OCI-LY7 (cell line): ENCODE measurements around the gene NRIP1. TPM values are rescaled to one million over a fixed set of nuclear protein-coding genes. Genes with fewer than 3 reads are reported as not detected.

Experiments used
- BruUV-seq: library from RNA; stranded (reverse); fragments of 400-500 nt; replicated peaks from 2 replicates; lab custom pipeline; 2021; lab: Mats Ljungman, UMichigan
- CTCF ChIA-PET: fragments of 300-600 bp; sonication (Branson Sonifier 250); formaldehyde crosslinking; loops from one replicate; lab custom pipeline; 2022; ENCODE audit warnings: antibody characterized with exemption; ENCODE audit not compliant: unreplicated experiment; lab: Charles Lee
- POLR2A ChIA-PET: fragments of 300-600 bp; sonication (Branson Sonifier 250); formaldehyde crosslinking; loops from one replicate; lab custom pipeline; 2022; ENCODE audit warnings: antibody characterized with exemption; lab: Charles Lee
- DNase-seq: peaks from one replicate; pipeline ENCODE4 v3.0.0-alpha.2; 2015; ENCODE audit warnings: low spot score
- H2AFZ ChIP-seq: fragments of 200-600 bp; sonication (generic), shearing (Covaris generic); 2 replicates; pipeline ENCODE4 v1.6.1; 2014; ENCODE audit warnings: mild to moderate bottlenecking, antibody characterized with exemption, low read length, moderate library complexity
- H3K27ac ChIP-seq: fragments of 200-600 bp; sonication (generic); 2 replicates; pipeline ENCODE4 v1.5.1; 2014; ENCODE audit warnings: mixed run types, low read depth, mild to moderate bottlenecking, moderate library complexity, low read length, inconsistent platforms; ENCODE audit not compliant: poor library complexity, severe bottlenecking
- H3K36me3 ChIP-seq: fragments of 200-600 bp; sonication (generic); 2 replicates; pipeline ENCODE4 v1.6.1; 2014; ENCODE audit warnings: mild to moderate bottlenecking, antibody characterized with exemption, low read length, moderate library complexity, mixed read lengths; ENCODE audit not compliant: insufficient read depth
- H3K4me1 ChIP-seq: fragments of 200-600 bp; sonication (generic); 2 replicates; pipeline ENCODE4 v1.5.1; 2014; ENCODE audit warnings: mild to moderate bottlenecking, low read length; ENCODE audit not compliant: insufficient read depth, poor library complexity, severe bottlenecking
- H3K4me2 ChIP-seq: fragments of 200-600 bp; sonication (generic); 2 replicates; pipeline ENCODE4 v1.6.1; 2014; ENCODE audit warnings: mild to moderate bottlenecking, low read length
- H3K4me3 ChIP-seq: fragments of 200-600 bp; sonication (generic); 2 replicates; pipeline ENCODE4 v1.5.1; 2014; ENCODE audit warnings: mild to moderate bottlenecking, low read depth, low read length; ENCODE audit not compliant: poor library complexity, severe bottlenecking
- H3K79me2 ChIP-seq: fragments of 200-600 bp; sonication (generic); 2 replicates; pipeline ENCODE4 v1.6.1; 2016; ENCODE audit warnings: low read depth, mild to moderate bottlenecking, low read length, moderate library complexity, mixed read lengths; ENCODE audit not compliant: insufficient read depth
- H3K9me2 ChIP-seq: fragments of 200-600 bp; sonication (generic); 2 replicates; pipeline ENCODE4 v1.6.1; 2016; ENCODE audit warnings: mild to moderate bottlenecking, low read length, mixed read lengths; ENCODE audit not compliant: insufficient read depth
- H3K9me3 ChIP-seq: fragments of 200-600 bp; sonication (generic); 2 replicates; pipeline ENCODE4 v1.6.1; 2014; ENCODE audit warnings: mild to moderate bottlenecking, mixed run types, low read length, mixed read lengths
- H4K20me1 ChIP-seq: fragments of 200-600 bp; sonication (generic); 2 replicates; pipeline ENCODE4 v1.6.1; 2014; ENCODE audit warnings: mild to moderate bottlenecking, antibody characterized with exemption, low read length, moderate library complexity, mixed read lengths; ENCODE audit not compliant: insufficient read depth
- CTCF ChIP-seq: fragments of 200-600 bp; sonication (generic); conservative IDR thresholded peaks from 2 replicates; pipeline ENCODE4 v1.5.1; 2014; ENCODE audit warnings: mild to moderate bottlenecking, antibody characterized with exemption, low read length, moderate library complexity, mixed read lengths
- EZH2phosphoT487 ChIP-seq: fragments of 200-600 bp; sonication (generic); IDR thresholded peaks from 2 replicates; pipeline ENCODE4 v1.6.1; 2018; ENCODE audit warnings: low read depth, borderline replicate concordance, mild to moderate bottlenecking, mixed run types, antibody characterized with exemption, low read length, moderate library complexity, mixed read lengths
- intact Hi-C: fragments of 100-400 bp; cut with micrococcal nuclease; formaldehyde crosslinking; loops from one replicate; pipeline ENCODE4 v1.10.0; 2022; ENCODE audit not compliant: unreplicated experiment
- total RNA-seq, 2 experiments: library from RNA; depleted of rRNA in 1 of 2; stranded (reverse); fragments of >200 nt in 1 of 2; shearing (Covaris generic) in 1 of 2; gene quantifications; 2 replicates each; pipeline ENCODE4 v1.2.3, GENCODE V29; 2014 to 2022

The NRIP1 gene
- total RNA-seq, 2 experiments from 2014 or later = not detected

- Histone ChIP-seq H3K4me1 (no peaks in the 10 kb centered on the region), H3K9me3 (no peaks in the 10 kb centered on the region), H2AFZ (no peak overlapping the region), H3K4me2 (no peak overlapping the region), H3K36me3 (no peaks in the 10 kb centered on the region), H3K4me3 (no peak overlapping the region), H3K27ac (no peak overlapping the region), H4K20me1 (no peaks in the 10 kb centered on the region), H3K9me2 (no peaks in the 10 kb centered on the region), H3K79me2 (no peaks in the 10 kb centered on the region)
- DNase-seq = no peak
- BruUV-seq = no TSS peak
- TF ChIP-seq EZH2phosphoT487 (no peak), CTCF (no peak)
- intact Hi-C loops = no loop called here
- POLR2A ChIA-PET = no interaction called here
- CTCF ChIA-PET = no interaction called here
Measured at GRCh38 chr21:14998336-14998735, 66.5 kb downstream of the NRIP1 start.

GRCh38 chr21:14995695-14996490 lies 68.9 kb downstream of the NRIP1 start:
- H3K4me3 ChIP-seq = no peak overlapping the region
- no peaks in the 10 kb centered on the region for H3K9me3 ChIP-seq
- H2AFZ ChIP-seq = no peak overlapping the region
- no peaks in the 10 kb centered on the region for H3K36me3 ChIP-seq
- DNase-seq = no peak
- intact Hi-C loops = no loop called here
- ChIA-PET CTCF (no interaction called here), POLR2A (no interaction called here)
- H3K27ac ChIP-seq = no peak overlapping the region
- no peaks in the 10 kb centered on the region for H4K20me1 ChIP-seq
- H3K4me1 ChIP-seq = no peaks in the 10 kb centered on the region
- no peak overlapping the region for H3K4me2 ChIP-seq
- no TSS peak for BruUV-seq
- no peaks in the 10 kb centered on the region for H3K9me2 ChIP-seq
- no peaks in the 10 kb centered on the region for H3K79me2 ChIP-seq
- TF ChIP-seq EZH2phosphoT487 (no peak), CTCF (no peak)

DNA sequence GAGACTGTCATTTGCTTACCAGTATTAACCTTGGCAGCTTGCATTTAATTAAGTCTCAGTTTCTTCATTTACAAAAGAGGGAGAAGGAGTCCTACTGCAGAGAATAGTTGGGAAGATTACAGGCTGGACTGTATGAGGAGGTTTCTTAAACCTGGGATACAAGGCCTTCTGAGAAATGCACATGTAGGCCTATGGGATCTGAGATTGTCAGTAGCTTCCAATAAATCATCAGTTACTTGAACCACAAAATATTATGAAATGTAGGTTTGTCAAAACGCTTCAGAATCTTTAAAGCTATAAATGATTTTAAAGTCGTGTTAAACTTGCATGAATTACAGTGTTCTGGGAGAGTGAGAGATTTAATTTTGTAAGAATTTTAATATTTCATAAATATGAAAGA lies 69.6 kb downstream of the NRIP1 start:
- CTCF ChIA-PET = no interaction called here
- TF ChIP-seq CTCF (no peak), EZH2phosphoT487 (no peak)
- H4K20me1 ChIP-seq = no peaks in the 10 kb centered on the region

More for the DNA sequence above, 69.6 kb downstream of the NRIP1 start:
- H3K9me2 ChIP-seq = no peaks in the 10 kb centered on the region
- H3K79me2 ChIP-seq = no peaks in the 10 kb centered on the region
- H2AFZ ChIP-seq = no peak overlapping the region
- H3K9me3 ChIP-seq = no peaks in the 10 kb centered on the region
- no TSS peak for BruUV-seq
- no peaks in the 10 kb centered on the region for H3K36me3 ChIP-seq
- no peak for DNase-seq
- no peak overlapping the region for H3K4me2 ChIP-seq
- H3K4me1 ChIP-seq = no peaks in the 10 kb centered on the region
- POLR2A ChIA-PET = no interaction called here
- intact Hi-C loops = no loop called here
- no peak overlapping the region for H3K27ac ChIP-seq
- H3K4me3 ChIP-seq = no peak overlapping the region
